Esophagus squamous epithelium (tissue), 4 donors: Measurements from ENCODE around the gene CATSPERZ.

Experiments used
- CTCF ChIP-seq, 6 experiments: fragments of 450-650 bp in 4 of 6; fragments of 200-600 bp in 2 of 6; sonication (generic) in 2 of 6; IDR thresholded peaks; one replicate each; pipeline ENCODE4 v1.5.1; 2016 to 2019; ENCODE audit warnings: antibody characterized with exemption in 6 of 6, mild to moderate bottlenecking in 4 of 6, moderate library complexity in 4 of 6
- POLR2A ChIP-seq, 4 donors: fragments of 450-650 bp; IDR thresholded peaks; one replicate each; pipeline ENCODE4 v1.6.1; 2017; ENCODE audit warnings: antibody characterized with exemption in 4 of 4, mild to moderate bottlenecking in 4 of 4, moderate library complexity in 3 of 4

- TF ChIP-seq POLR2A (IDR thresholded peaks at IDR 0.05) (no peak), CTCF (IDR thresholded peaks at IDR 0.05) (no peak)
These were observed 27.8 kb downstream of the CATSPERZ start for GRCh38 chr11:64327993-64328392.
